HS-5 (cell line): ENCODE data around the gene CES5A.
"Not testable (repeated sequence)": the region's sequence is repeated elsewhere in the genome, so short reads cannot be mapped to it uniquely, and the experiment has no call there.

ENCODE experiments used
- DNase-seq: peaks from one replicate; pipeline ENCODE4 v3.0.0-alpha.2; 2012; ENCODE audit warnings: low read depth

The CES5A gene

DNA sequence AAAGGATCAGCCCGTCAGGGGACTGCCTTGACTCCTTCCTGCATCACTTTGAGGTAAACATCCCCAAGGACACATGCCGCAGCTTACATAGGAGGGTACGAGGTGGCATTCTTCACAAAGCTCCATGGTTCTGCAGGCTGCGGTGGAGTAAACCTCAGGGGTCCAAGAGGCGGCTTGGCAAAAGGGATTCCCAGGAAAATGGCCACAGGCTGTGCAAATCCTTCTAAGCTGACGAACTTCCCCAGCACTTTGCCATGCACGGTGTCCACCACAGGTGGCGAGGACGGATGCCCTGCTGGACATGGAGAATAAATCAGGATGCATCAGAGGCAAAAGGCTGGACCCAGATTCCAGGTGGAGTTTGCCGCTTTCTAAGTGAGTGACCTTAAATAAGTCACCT, 46.5 kb downstream of the CES5A start:
- no peak for DNase-seq

GRCh38 chr16:55825115-55825728, 50.0 kb downstream of the CES5A start:
- no peak for DNase-seq

DNA sequence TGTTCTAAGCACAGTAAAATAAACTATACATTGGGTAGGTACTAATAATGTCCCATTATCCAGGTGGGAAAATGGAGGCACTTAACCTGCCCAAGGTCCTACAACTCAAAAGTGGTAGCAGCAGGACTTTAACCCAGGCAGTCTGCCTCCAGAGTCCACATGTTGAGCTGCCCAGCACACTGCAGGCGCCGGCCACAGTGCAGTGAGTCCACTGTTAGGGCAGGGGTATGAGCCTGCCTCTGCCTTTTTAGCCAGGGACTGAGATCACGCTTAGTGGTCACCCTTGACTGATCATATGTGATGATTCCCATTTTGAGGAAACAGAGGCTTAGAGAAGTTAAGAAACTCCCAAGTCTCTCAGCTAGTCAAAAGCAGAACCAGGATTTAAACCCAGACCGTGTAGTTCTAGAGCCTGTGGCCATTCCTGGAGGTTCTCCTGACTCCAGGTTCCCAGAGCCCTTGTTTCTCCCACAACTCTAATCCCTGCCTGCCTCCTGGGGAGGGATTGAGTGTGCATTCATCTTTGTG, 50.6 kb downstream of the CES5A start:
- no peak for DNase-seq

DNA sequence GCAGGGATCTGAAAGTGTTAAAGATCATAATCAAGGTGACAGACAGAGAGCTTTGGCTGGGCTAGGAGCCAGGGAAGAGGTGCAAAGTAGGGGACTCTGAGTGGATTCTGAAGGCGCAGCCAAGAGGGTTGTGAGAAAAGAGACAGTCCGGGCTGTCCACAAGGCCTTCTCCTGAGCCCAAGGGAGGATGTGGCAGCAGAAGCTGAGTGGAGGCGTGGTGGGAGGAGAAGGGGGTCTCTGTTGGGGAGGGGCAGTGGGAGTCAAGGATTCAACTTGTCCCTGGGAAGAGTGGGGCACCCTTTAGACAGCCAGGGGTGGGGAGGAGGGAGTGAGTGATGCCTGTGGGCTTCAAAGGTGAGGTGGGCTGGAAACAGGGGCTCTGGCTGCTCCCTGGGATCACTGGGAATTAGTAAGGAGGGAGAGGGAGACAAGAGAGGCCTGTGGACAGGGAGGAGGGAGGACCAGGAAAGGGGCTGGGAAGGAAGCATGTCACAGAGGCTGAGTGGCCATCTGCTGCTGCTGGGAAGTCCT, 52.8 kb downstream of the CES5A start:
- no peak for DNase-seq

GRCh38 chr16:55821210-55821609, 54.0 kb downstream of the CES5A start:
- DNase-seq, result no peak

DNA sequence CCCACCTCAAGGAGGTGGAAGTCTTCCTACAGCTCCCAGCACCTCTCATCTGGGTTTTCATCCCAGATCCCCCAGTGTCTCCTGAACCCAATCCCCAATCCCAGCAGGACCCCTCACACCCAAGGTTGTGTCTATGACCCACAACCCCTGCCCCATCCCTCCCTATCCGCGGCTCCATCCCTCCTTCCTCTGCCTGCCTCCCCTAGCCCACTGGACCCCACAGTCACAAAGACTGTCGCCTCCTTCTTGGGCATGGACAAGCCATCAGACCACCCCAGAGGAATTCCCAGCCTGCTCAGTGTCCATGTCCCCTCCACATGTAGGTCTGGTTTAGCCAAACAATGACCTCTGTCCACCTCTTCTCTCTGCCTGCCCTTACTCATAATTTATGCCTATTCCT, 54.6 kb downstream of the CES5A start:
- DNase-seq, result no peak

- DNase-seq, result no peak
Observed at GRCh38 chr16:55817236-55817912, 57.8 kb downstream of the CES5A start.

DNA sequence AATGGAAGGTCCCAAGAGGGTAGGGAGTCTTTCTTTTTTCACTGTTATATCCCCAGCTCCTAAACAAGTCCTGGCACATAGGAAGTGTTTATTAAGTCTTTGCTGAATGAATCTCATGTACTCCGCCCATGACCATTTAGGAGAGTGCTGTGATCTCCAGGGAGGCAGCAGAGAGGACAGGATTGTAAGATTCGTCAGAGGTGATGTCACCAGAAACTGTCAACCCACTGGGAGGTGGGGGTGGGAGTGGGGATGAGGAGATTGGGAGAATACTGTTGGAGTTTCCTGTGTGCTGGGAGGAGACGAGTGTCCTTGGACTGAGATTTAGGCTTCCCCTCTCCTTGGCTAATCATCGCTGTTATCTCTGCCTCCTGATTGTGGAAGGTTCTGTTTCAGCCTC, 59.0 kb downstream of the CES5A start:
- DNase-seq, result not testable (repeated sequence)

DNA sequence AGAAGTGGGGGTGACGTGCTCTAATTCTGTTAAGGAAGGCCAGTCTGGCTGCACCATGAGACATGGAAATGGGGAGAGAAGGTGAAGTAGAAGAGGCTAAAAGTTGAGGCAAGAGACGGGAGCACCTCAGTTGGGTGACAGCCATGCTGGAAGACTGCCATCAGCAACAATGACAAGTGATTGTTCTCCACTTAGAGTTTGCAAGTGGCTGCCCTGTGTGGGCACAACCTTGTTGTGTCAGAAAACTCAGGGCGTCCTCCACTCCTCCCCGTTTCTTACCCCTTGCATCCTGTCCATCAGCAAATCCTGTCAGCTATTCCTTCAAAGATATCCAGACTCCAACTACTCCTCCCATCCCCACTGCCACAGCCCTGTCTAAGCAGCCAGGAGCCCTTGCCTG, 59.9 kb downstream of the CES5A start:
- no peak for DNase-seq

DNA sequence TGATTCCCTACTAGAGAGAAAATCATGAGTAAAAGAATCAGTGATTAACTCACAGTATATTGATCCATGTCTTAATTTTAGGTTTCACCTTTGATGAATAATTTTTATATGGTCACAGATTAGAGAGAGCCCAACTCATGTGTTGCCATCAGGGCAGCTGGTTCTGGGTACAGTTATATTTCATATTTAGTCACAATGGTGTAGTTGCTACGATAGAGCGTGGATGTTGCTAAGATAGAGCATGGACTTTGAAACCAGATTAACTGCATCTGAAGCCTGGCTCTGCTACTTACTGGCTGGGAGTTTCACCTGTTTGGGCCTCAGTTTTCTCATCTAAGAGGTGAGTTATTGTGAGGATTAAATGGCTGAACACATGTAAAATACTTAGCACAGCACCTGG, 61.0 kb downstream of the CES5A start:
- DNase-seq, result not testable (repeated sequence)

- not testable (repeated sequence) for DNase-seq
Observed at GRCh38 chr16:55813730-55814129, 61.4 kb downstream of the CES5A start.

GRCh38 chr16:55812951-55813350, 62.2 kb downstream of the CES5A start:
- DNase-seq, result no peak

DNA sequence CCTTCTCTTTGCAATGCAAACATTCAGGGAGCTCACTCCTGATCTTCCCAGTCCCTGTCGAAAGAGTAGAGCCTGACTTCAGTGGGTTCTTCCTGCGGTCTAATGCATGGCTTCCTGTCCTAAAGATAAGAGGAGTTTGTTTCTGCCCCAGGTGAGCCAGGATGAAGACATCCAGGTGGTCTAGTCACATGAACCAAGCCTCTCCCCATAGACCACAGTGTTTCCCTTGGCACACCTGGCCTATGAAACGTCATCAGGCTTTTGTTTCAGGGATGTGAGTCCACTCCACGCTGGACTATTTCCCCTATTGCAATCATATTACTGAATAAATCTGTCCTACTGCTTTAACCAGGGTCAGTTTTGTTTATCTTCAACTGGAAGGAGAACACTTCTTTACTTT, 63.4 kb downstream of the CES5A start:
- DNase-seq, result no peak

DNA sequence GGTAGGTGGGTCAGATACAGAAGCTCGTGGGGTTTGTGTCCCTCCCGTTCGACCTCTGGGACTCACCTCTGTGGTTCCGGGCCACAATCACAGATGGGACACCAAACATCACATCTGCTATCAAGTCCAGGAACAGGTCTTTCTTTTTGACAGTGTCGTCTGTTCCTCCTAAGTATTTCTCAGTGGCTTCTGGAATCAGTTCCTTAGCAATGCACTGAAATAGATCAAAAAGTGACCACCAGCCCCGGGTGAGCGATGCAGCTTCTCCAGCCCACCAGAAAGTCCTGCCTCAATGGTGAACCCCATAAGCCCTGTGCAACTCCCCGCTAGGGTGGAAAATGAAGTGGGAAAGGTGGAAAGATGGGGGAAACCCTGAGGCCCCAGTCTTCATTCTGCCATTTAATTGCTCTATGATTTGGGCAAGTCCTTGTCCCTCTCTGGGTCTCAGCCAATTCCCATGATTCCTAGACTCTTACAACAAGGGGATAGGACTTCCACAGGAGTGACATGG, 64.7 kb downstream of the CES5A start:
- no peak for DNase-seq

DNA sequence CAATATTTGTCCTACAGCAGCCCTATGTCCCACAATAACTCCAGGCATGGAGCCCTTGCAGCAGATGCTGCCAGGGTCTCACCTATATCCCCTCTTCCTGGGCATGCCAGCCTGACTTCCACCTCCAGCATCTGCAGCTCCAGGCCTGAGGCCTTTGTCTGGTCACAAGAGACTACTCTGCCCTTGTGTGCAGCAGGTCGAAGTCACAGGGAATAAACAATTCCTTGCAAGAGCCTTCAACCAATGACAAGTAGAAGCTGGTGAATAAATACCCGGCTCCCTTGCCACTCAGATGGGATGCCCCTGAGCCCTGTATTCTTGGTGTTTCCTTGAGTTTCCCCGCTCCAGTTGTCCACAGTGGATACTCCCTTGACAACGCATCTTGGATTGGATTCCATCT, 65.3 kb downstream of the CES5A start:
- DNase-seq, result no peak

DNA sequence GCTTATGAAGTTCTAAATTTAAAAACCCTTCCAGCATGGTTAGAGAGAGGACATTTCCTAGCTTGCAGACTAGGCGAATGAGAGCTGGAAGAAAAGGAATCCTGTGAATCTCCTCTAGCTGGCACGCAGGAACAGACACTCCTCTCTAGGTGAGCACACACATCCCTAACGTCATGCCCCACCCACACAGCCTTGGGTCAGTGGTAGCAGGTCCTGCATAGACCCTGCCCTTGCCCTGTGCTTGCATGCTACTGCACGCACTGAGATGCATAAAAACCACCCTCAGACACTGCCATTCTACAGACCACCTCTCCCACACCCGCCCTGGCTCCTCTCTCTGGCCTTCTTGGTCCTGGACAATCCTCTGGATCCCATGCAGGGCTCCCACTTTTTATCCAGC, 65.8 kb downstream of the CES5A start:
- DNase-seq, result no peak

DNA sequence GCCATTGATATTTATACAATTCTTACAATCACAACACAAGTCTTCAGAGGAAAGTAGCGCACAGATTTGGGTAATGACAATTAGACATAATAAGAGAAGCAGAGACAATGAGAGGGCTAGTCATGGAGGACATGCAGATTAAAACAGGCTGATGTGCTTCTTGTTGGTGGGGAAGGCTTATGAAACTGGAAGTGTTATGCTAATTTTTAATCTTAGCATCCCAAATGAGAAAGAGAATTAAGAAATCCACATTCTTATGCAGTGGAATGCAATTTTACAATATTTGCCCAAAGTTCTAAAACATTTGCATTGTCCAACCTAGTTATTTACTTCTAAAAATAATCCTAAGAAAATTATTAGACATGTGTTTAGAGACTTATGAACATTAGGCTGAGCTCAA, 66.9 kb downstream of the CES5A start:
- DNase-seq, result not testable (repeated sequence)

DNA sequence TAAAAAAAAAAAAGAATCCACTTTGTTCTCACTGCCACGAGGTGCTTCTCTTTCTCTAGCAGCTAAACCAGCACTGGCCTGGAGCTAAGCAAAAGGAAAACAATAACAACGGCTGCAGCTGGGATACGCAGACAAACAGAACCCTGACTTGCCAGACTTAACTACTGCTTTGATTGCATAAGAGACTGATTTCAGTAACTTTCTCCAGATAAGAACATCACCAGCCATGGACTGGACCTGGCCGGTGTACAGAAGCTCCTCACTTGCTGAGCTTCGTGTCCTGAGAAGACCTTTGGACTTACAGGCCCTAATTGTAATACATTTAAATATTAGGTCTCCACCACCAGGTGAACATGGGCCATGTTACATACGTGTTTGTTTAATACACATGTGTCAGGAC, 70.1 kb downstream of the CES5A start:
- not testable (repeated sequence) for DNase-seq

GRCh38 chr16:55803681-55804080, 71.5 kb downstream of the CES5A start:
- DNase-seq, result not testable (repeated sequence)
